ENCODE measurements around the gene ASXL1. TPM values are rescaled to one million over a fixed set of nuclear protein-coding genes. Genes with fewer than 3 reads are reported as not detected.
A peak's percentile ranks its signal among the peaks of the same experiment; 100 is the strongest.

Gene ASXL1
- polyA plus RNA-seq, 2 of the 4 experiments (the other 2 are of a cell fraction): 35.7 to 36.0 TPM

DNA sequence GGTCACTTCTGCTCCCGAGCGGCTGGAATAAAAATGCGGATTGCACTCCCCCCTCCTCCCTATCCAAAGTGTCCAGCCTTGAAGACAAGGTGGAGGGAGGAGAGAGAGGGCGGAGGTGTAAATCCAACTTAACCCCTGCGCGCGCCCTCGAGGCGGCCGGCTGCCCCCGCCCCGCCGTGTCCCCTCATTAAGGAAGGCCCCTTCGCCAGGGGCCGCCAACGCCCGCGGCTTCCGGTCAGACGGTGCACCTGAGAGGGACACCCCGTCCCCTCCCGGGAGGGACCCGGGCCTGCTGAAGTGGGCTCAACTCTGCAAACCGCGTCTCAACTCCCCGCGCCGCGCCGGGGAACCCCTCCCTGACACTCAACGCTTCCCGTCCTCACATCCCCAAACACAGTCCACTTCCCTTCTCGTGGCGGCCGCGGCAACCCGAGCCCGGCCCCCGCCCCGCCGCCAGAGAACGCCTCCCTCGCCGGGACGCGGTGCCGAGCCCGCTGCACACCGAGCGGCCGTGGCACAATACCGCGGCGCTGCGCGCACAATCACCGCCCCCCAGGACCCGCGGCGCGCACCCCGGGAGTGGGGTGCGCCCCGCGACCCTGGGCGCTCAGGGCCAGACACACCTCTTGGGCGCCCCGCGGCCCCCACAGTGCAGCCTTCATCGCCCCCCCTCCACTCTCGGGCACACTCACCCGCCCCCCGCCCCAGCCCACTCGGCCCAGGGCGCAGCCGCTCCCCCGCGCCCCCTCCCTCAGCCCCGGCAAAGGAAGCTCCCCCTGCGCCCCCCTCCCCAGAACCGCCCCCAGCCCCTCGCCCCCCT, 124.5 kb downstream of the ASXL1 start:
- no peak for TF ChIP-seq FOSL2 (IDR thresholded peaks at IDR 0.05)
- TF ChIP-seq FOSL2 (CRISPR knock-in tag; IDR thresholded peaks at IDR 0.05): no peak
- TF ChIP-seq KDM5A (IDR thresholded peaks at IDR 0.05): no peak
- TF ChIP-seq, protein P1, sequence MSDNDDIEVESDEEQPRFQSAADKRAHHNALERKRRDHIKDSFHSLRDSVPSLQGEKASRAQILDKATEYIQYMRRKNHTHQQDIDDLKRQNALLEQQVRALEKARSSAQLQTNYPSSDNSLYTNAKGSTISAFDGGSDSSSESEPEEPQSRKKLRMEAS (IDR thresholded peaks at IDR 0.05): no peak
- TF ChIP-seq BHLHE40 (IDR thresholded peaks at IDR 0.05; ENCODE audit: low read depth, low read length): no peak
- TF ChIP-seq CBX8 (IDR thresholded peaks at IDR 0.05): no peak
- TF ChIP-seq, protein P2, sequence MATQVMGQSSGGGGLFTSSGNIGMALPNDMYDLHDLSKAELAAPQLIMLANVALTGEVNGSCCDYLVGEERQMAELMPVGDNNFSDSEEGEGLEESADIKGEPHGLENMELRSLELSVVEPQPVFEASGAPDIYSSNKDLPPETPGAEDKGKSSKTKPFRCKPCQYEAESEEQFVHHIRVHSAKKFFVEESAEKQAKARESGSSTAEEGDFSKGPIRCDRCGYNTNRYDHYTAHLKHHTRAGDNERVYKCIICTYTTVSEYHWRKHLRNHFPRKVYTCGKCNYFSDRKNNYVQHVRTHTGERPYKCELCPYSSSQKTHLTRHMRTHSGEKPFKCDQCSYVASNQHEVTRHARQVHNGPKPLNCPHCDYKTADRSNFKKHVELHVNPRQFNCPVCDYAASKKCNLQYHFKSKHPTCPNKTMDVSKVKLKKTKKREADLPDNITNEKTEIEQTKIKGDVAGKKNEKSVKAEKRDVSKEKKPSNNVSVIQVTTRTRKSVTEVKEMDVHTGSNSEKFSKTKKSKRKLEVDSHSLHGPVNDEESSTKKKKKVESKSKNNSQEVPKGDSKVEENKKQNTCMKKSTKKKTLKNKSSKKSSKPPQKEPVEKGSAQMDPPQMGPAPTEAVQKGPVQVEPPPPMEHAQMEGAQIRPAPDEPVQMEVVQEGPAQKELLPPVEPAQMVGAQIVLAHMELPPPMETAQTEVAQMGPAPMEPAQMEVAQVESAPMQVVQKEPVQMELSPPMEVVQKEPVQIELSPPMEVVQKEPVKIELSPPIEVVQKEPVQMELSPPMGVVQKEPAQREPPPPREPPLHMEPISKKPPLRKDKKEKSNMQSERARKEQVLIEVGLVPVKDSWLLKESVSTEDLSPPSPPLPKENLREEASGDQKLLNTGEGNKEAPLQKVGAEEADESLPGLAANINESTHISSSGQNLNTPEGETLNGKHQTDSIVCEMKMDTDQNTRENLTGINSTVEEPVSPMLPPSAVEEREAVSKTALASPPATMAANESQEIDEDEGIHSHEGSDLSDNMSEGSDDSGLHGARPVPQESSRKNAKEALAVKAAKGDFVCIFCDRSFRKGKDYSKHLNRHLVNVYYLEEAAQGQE (IDR thresholded peaks at IDR 0.05): no peak
- FAIRE-seq (no peak), DNase-seq (ENCODE audit: low read depth in 1 of 2, low spot score in 1 of 2) (no peak), ATAC-seq (peak; percentile 11 to 28; a peak in 3 of 6 replicates)
- H3K9me3 ChIP-seq: no peaks in the 10 kb centered on the region
- WGBS (ENCODE audit: missing lambda C conversion rate): 37% methylated on average over 18 of the region's 82 CpGs
- peak overlapping the region; percentile 98 to 99 for H3K27ac ChIP-seq
- ChIA-PET POLR2A (interaction anchor here (1.5 kb wide), 1 partner anchor 125 kb away, joined by 8 read pairs; the partner anchor contains the start of gene ASXL1), CTCF (interaction anchor here (0.8 kb wide), 1 partner anchor 8 kb away, joined by 3 read pairs; no protein-coding TSS in a partner anchor)
- peaks cover 28% of the 10 kb centered on the region for H3K4me1 ChIP-seq
- peak overlapping the region; percentile 91 for H3K4me2 ChIP-seq
- peak overlapping the region; percentile 77 for H3K4me3 ChIP-seq

DNA sequence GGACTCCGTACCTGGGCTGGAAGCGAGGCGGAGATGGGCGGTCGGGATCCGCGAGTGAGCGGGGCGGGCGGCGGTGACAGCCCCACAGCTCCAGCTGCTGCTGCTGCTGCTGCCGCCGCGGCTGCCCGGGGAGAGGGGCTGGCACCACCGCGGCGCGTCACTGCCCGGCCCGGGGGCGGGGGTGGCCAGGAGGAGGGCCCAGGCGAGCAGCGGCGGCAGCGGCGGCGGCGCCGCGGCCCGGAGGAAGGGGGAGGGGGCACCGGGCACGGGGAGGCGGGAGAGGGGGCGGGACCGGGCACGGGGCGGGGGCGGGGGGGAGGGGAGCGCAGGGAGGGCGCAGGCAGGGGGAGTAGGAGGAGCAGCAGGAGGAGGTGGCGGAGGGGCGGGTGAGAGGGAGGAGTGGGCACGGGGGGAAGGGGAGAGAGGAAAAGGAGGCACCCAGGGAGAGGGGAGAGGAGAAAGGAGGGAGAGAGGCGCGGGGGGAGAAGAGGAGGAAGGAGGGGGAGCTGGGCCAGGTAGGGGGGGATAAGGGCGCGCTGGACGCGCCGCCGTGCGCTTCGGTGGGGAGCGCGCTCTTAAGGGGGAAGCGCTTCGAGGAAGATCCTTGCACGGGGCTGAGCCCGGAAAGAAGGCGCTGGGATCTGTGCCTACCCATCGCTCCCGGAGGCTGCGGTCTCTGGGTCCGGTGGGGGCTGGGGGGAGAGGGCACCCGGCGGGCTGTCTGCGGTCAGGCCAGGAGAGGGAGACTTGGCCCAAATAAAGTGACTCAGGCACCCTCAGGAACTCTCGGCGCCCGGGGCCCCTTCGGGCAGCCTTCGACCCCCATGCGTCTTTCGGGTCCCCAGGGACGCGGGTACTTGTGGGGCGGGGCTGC, 125.5 kb downstream of the ASXL1 start:
- FAIRE-seq: no peak
- H3K9me3 ChIP-seq: peaks cover 5% of the 10 kb centered on the region; the same call in 2 of the 3 replicates
- H3K4me2 ChIP-seq: peak overlapping the region; percentile 91
- H3K4me3 ChIP-seq: peak overlapping the region; percentile 77
- H3K27ac ChIP-seq: peak overlapping the region; percentile 98 to 99
- ChIA-PET CTCF (interaction anchor here (0.8 to 1.6 kb wide), 3 partner anchors 9 to 25 kb away, joined by 3 read pairs; no protein-coding TSS in a partner anchor), POLR2A (interaction anchor here (0.6 to 1.5 kb wide), 4 partner anchors 9 to 126 kb away, joined by 3 to 8 read pairs (median 4); partner anchors contain the start of gene ASXL1)
- peak; percentile 55 to 84 for DNase-seq (ENCODE audit: low read depth in 1 of 2, low spot score in 1 of 2)
- H3K4me1 ChIP-seq: peaks cover 28% of the 10 kb centered on the region
- peak; percentile 59 to 79 for ATAC-seq
- 3% methylated on average over 18 of the region's 79 CpGs for WGBS (ENCODE audit: missing lambda C conversion rate)
- no peak for TF ChIP-seq JUNB (IDR thresholded peaks at IDR 0.05)
- no peak for TF ChIP-seq ZNF302 (CRISPR knock-in tag; IDR thresholded peaks at IDR 0.05)
- no peak for TF ChIP-seq NR3C1 (IDR thresholded peaks at IDR 0.05)
- TF ChIP-seq, protein P3, sequence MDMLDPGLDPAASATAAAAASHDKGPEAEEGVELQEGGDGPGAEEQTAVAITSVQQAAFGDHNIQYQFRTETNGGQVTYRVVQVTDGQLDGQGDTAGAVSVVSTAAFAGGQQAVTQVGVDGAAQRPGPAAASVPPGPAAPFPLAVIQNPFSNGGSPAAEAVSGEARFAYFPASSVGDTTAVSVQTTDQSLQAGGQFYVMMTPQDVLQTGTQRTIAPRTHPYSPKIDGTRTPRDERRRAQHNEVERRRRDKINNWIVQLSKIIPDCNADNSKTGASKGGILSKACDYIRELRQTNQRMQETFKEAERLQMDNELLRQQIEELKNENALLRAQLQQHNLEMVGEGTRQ (IDR thresholded peaks at IDR 0.05): no peak
- TF ChIP-seq ATOH8 (CRISPR knock-in tag; IDR thresholded peaks at IDR 0.05; ENCODE audit: low read depth): no peak
- 0 out of 2 replicates have a peak, but pooled peaks have one; percentile 47 for TF ChIP-seq MAZ (IDR thresholded peaks at IDR 0.05; ENCODE audit: borderline replicate concordance, low read depth, low read length)
- no peak for TF ChIP-seq HOXA7 (CRISPR knock-in tag; IDR thresholded peaks at IDR 0.05)
- no peak for TF ChIP-seq HES2 (IDR thresholded peaks at IDR 0.05)
- no peak for TF ChIP-seq ZC3H11A (IDR thresholded peaks at IDR 0.05)
- no peak for TF ChIP-seq SREBF2 (IDR thresholded peaks at IDR 0.05)
- TF ChIP-seq POLR2A (IDR thresholded peaks at IDR 0.05; ENCODE audit: low read length): peak; percentile 54
- TF ChIP-seq NPAS2 (CRISPR knock-in tag; IDR thresholded peaks at IDR 0.05; ENCODE audit: borderline replicate concordance): no peak
- TF ChIP-seq HDAC2 (IDR thresholded peaks at IDR 0.05): no peak
- TF ChIP-seq ZSCAN20 (CRISPR knock-in tag; IDR thresholded peaks at IDR 0.05): no peak
- TF ChIP-seq FOSL2 (IDR thresholded peaks at IDR 0.05): no peak
- peak; percentile 59 for TF ChIP-seq FOSL2 (CRISPR knock-in tag; IDR thresholded peaks at IDR 0.05)
- no peak for TF ChIP-seq SMC3 (IDR thresholded peaks at IDR 0.05)
- no peak for TF ChIP-seq NFE2L2 (conservative IDR thresholded peaks at IDR 0.05; ENCODE audit: low read length)
- TF ChIP-seq CEBPB (IDR thresholded peaks at IDR 0.05): no peak
- TF ChIP-seq, protein P4, sequence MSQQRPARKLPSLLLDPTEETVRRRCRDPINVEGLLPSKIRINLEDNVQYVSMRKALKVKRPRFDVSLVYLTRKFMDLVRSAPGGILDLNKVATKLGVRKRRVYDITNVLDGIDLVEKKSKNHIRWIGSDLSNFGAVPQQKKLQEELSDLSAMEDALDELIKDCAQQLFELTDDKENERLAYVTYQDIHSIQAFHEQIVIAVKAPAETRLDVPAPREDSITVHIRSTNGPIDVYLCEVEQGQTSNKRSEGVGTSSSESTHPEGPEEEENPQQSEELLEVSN (IDR thresholded peaks at IDR 0.05; ENCODE audit: borderline replicate concordance, low read depth): 0 out of 2 replicates have a peak, but pooled peaks have one; percentile 33
- TF ChIP-seq POLR2AphosphoS2 (conservative IDR thresholded peaks at IDR 0.05; ENCODE audit: low read length): no peak
- TF ChIP-seq HOXB5 (CRISPR knock-in tag; IDR thresholded peaks at IDR 0.05): no peak
- TF ChIP-seq MAFK (IDR thresholded peaks at IDR 0.05; ENCODE audit: partially characterized antibody): no peak
- peak in 1 of 2 experiments; percentile 82; a peak in 3 of 5 replicates for TF ChIP-seq JUN (IDR thresholded peaks at IDR 0.05)
- TF ChIP-seq EHMT2 (IDR thresholded peaks at IDR 0.05; ENCODE audit: low read depth): no peak
